ENCODE data around the gene OR51V1. TPM values are rescaled to one million over a fixed set of nuclear protein-coding genes. Genes with fewer than 3 reads are reported as not detected.

Gene OR51V1
- total RNA-seq: not detected in 2 replicates

GRCh38 chr11:5200582-5200981 lies at the start of gene OR51V1:
OR51V1 (minus strand) TSS chr11:5200682; CDS start chr11:5200682, 0 bp downstream.

GRCh38 chr11:5249807-5250396 lies 49.4 kb upstream of the OR51V1 start, which contains the start of gene HBG1:
HBG1 (minus strand) TSS chr11:5249857; CDS start chr11:5249804, 53 bp downstream.

GRCh38 chr11:5234381-5234834 lies 33.9 kb upstream of the OR51V1 start, which contains the start of gene HBD:
HBD (minus strand) TSS chr11:5234483; CDS start chr11:5234433, 50 bp downstream.

GRCh38 chr11:5226732-5227310 lies 26.3 kb upstream of the OR51V1 start, which contains the start of gene HBB:
HBB (minus strand) TSS chr11:5227071; CDS start chr11:5227021, 50 bp downstream.

GRCh38 chr11:5154657-5155056 lies 45.8 kb downstream of the OR51V1 start, which contains the start of gene OR52A1:
OR52A1 (minus strand) TSS chr11:5154757; CDS start chr11:5152369, 2,388 bp downstream.

Other genes starting within 250 kb of the OR51V1 start
- not detected in 2 replicates for gene OR51A2, start 245.0 kb downstream of the OR51V1 start, total RNA-seq
- gene OR51L1, start 205.8 kb downstream of the OR51V1 start, total RNA-seq: not detected in 2 replicates
- not detected in 2 replicates for gene OR52J3, start 154.2 kb downstream of the OR51V1 start, total RNA-seq
- not detected in 2 replicates for gene OR52E2, start 141.1 kb downstream of the OR51V1 start, total RNA-seq
- not detected in 2 replicates for gene OR52E1, start 131.1 kb downstream of the OR51V1 start, total RNA-seq
- not detected in 2 replicates for gene OR52A5, start 62.3 kb downstream of the OR51V1 start, total RNA-seq
- not detected in 2 replicates for gene OR52A1, start 45.9 kb downstream of the OR51V1 start, total RNA-seq
- gene HBB, start 26.4 kb upstream of the OR51V1 start, total RNA-seq: not detected in 2 replicates
- 0.24 TPM in 1 of 2 replicates, not detected in the other for gene HBD, start 33.8 kb upstream of the OR51V1 start, total RNA-seq
- not detected in 2 replicates for gene HBG1, start 49.2 kb upstream of the OR51V1 start, total RNA-seq
- gene HBG2, start 54.1 kb upstream of the OR51V1 start, total RNA-seq: not detected in 2 replicates
- gene HBE1, start 69.3 kb upstream of the OR51V1 start, total RNA-seq: not detected in 2 replicates
- not detected in 2 replicates for gene OR51B4, start 101.3 kb upstream of the OR51V1 start, total RNA-seq
- not detected in 2 replicates for gene OR51B2, start 123.6 kb upstream of the OR51V1 start, total RNA-seq
- gene OR51B5, start 142.8 kb upstream of the OR51V1 start, total RNA-seq: 0.32 TPM in 1 of 2 replicates, not detected in the other
- gene OR51B6, start 150.8 kb upstream of the OR51V1 start, total RNA-seq: not detected in 2 replicates
- not detected in 2 replicates for gene OR51M1, start 183.1 kb upstream of the OR51V1 start, total RNA-seq
- not detected in 2 replicates for gene OR51Q1, start 221.4 kb upstream of the OR51V1 start, total RNA-seq
- not detected in 2 replicates for gene OR51I1, start 240.8 kb upstream of the OR51V1 start, total RNA-seq
- gene OR51I2, start 248.6 kb upstream of the OR51V1 start, total RNA-seq: not detected in 2 replicates